HEK293T (cell line): ENCODE data around the gene BEND7.

Experiments
- ARNT ChIP-seq: fragments of 450-650 bp; IDR thresholded peaks from 2 replicates; pipeline ENCODE4 v1.6.1; 2017; ENCODE audit warnings: mild to moderate bottlenecking
- CTBP1 ChIP-seq: fragments of 450-650 bp; IDR thresholded peaks from 2 replicates; pipeline ENCODE4 v1.6.1; 2016; ENCODE audit warnings: borderline replicate concordance
- ELF4 ChIP-seq: fragments of 450-650 bp; IDR thresholded peaks from 2 replicates; pipeline ENCODE4 v1.6.1; 2017; ENCODE audit warnings: antibody characterized with exemption
- FOXA1 ChIP-seq: fragments of 450-650 bp; IDR thresholded peaks from 2 replicates; pipeline ENCODE4 v1.6.1; 2016; ENCODE audit warnings: mild to moderate bottlenecking
- FOXM1 ChIP-seq: fragments of 450-650 bp; IDR thresholded peaks from 2 replicates; pipeline ENCODE4 v1.6.1; 2017; ENCODE audit warnings: mild to moderate bottlenecking, borderline replicate concordance
- SP1 ChIP-seq: fragments of 450-650 bp; IDR thresholded peaks from 2 replicates; pipeline ENCODE4 v1.6.1; 2017
- TARDBP ChIP-seq: fragments of 450-650 bp; IDR thresholded peaks from 2 replicates; pipeline ENCODE4 v1.6.1; 2016
- ZNF384 ChIP-seq: fragments of 450-650 bp; IDR thresholded peaks from 2 replicates; pipeline ENCODE4 v1.6.1; 2016

DNA sequence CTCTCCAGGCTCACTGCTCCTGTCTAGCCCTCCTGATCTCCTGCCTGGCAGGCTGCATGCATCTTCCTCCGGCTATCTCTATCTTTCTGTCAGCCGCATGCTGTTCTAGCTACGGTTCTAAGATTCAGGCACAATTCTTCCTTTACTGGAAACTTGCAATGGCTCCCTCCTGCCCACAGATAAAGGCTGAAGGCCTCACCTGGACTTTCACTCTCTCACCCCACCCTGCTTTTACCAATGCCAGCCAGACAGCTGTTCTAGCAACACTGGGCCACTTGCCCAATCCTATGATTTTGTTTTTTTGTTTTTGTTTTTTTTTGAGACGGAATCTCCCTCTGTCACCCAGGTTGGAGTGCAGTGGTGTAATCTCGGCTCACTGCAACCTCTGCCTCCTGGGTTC, 38.3 kb downstream of the BEND7 start:
- no peak for TF ChIP-seq FOXM1
- no peak for TF ChIP-seq ELF4
- no peak for TF ChIP-seq CTBP1
- TF ChIP-seq SP1: no peak
- no peak for TF ChIP-seq TARDBP
- TF ChIP-seq ARNT: no peak
- TF ChIP-seq FOXA1: no peak
- TF ChIP-seq ZNF384: no peak
